ENCODE measurements around the gene MYRF. TPM values are rescaled to one million over a fixed set of nuclear protein-coding genes. Genes with fewer than 3 reads are reported as not detected.

The MYRF gene
- total RNA-seq, 1 donor from 2014 or later, result 4.7 TPM

DNA sequence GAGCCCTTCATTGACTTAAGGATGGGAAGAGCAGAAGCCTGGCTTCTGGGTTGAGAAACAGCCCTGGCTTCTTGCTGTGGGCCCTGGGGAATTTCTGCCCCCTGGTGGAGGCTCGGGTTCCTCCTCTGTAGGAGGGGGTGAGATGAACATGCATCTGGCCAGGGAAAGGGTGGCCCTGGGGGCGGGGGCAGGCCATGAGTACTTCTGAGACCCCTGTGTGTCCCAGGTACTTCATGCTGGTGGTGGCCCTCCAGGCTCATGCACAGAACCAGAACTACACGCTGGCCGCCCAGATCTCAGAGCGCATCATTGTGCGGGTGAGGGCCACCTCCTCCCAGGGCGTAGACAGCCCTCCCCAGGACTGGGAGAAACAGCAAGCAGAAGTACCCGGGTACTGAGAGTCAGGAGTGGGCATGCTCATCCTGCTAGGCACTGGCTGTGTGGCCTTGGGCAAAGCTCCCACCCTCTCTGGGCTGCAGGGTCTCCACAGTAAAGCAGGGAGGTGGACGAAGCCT is 24.2 kb downstream of the MYRF start:
- no peak for DNase-seq (ENCODE audit: low spot score)

DNA sequence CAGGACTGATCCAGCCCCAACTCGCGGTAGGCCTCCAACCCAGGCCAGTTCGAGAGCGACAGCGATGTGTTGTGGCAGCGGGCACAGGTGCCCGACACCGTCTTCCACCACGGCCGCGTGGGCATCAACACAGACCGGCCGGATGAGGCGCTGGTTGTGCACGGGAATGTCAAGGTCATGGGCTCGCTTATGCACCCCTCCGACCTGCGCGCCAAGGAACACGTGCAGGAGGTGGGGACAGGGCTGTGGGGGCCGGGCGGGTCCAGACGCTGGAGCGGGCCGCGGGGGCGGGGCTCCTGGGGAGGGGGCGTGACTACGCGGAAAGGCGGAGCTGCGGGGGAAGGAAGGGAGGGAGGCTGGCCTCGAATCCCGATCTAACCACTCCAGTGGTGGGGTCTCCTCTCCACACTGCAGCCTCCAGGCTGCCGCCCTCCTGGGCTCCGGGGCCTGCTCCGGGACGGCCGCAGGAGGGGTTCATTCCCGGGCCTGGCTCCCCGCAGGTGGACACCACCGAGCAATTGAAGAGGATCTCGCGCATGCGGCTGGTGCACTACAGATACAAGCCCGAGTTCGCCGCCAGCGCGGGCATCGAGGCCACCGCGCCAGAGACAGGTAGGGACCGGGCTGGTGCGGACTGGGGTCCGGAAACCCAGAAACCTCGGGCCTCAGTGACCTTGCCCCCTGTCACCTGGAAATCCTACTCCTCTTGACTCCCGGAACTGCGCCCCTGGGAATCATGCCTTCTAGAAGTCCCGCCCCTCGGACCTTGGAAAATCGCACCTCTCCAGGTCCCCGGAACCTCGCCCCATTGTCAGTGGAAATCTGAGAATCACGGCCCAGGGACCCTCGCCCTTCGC is 25.0 kb downstream of the MYRF start:
- no peak for DNase-seq (ENCODE audit: low spot score)

DNA sequence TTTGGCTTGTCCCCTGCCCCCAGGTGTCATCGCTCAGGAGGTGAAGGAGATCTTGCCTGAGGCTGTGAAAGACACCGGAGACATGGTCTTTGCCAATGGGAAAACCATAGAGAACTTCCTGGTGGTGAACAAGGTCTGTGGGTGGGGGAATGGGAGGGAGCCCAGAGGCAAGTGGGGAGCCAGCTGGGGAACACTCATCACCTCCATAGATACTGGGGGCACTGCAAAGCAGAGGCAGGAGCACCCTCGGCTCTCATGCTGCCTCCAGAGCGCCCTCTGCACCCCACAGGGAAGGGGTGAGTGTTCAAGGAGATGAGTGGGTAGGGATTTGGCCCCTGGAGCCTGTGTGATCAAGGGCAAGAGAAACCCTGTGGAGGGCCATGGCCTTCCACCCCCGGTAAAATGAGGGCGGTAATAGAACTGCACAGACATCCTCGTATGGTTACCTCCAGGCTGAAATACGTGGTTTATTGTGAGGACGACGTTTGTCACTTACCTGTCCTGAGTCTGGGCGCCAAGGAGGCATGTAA is 26.0 kb downstream of the MYRF start:
- DNase-seq (ENCODE audit: low spot score), result no peak

DNA sequence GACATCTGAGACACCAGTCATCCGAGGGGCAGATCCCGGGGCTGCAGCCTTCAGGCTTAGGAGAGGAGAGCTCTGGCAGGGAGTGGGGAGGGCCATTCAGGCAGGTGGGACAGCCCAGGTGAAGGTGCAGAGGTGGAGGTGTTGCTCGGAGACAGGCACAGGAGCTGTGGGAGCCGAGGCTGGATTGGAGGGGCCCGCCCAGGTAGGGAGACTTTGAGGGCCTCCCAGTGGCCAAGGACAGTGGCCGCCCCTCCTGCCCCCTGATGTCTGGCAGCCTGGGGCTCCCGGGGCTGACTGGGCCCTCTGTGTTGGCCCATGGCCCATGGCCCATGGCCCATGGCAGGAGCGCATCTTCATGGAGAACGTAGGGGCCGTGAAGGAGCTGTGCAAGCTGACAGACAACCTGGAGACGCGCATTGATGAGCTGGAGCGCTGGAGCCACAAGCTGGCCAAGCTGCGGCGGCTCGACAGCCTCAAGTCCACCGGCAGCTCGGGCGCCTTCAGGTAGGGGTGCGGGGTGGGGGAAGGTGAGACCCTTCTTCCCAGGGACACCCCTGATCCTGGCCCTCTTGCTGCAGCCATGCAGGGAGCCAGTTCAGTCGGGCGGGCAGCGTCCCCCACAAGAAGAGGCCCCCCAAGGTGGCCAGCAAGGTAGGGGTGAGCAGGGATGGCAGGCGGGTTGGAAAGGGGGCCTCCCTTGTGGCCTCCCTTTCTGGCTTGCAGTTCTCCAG is 26.6 kb downstream of the MYRF start:
- no peak for DNase-seq (ENCODE audit: low spot score)

DNA sequence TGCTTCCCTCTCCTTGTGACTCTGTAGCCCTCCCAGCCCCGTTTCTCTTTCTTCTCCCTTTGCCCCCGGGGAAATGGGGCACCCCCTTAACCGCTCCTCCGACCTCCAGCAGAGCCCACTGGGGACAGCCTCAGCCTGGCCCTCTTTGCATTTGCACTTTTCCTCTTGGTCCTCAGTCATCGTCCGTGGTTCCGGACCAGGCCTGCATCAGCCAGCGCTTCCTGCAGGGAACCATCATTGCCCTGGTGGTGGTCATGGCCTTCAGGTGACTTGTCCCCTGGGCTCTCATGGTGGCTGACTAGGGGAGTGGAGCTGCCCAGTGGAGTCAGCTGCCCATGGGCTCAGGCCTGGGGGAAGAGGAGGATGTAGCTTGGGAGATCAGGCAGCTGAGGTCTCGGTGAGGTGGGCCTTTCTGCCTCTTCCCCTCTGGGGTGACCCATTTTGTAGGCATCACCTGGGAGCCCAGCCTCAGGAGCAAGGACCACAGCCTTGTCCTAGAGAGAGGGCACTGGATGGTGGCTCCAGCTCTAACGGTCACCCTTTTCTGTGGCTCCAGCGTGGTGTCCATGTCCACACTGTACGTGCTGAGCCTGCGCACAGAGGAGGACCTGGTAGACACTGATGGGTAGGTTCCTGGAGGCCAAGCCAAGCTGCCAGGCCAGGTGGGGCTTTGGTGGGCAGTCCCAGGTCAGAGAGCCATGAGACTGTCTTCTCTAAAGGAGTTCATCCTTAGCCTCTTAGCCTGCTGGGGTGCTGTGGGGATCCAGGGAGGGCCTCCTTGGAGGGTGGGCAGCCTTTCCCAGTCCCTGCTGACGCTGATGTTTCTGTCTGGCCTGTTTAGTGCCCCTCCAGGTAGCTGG is 27.5 kb downstream of the MYRF start:
- DNase-seq (ENCODE audit: low spot score), result no peak

DNA sequence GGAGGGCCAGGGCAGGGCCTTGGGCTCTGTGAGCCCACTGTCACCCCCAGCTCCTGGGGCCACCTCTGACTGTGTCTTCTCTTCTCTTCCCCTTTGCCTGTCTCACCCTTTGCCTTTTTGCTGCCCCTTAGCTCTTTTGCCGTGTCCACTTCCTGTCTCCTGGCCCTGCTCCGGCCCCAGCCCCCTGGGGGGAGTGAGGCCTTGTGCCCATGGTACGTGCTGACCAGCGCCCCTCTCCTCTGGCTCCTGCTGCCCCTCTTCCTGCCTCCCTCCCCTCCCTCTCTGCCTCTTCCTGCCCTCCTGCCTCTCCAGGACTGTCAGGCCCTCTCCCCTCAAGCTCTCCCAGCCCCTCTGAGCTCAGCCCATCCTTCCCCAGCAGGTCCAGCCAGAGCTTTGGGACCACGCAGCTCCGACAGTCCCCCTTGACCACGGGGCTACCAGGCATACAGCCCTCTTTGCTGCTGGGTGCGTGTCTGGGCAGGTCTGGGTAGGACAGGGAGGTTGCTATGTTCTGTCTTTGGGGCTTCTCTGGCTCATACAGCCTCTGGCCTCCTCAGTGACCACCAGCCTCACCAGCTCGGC is 28.2 kb downstream of the MYRF start:
- DNase-seq (ENCODE audit: low spot score), result no peak

DNA sequence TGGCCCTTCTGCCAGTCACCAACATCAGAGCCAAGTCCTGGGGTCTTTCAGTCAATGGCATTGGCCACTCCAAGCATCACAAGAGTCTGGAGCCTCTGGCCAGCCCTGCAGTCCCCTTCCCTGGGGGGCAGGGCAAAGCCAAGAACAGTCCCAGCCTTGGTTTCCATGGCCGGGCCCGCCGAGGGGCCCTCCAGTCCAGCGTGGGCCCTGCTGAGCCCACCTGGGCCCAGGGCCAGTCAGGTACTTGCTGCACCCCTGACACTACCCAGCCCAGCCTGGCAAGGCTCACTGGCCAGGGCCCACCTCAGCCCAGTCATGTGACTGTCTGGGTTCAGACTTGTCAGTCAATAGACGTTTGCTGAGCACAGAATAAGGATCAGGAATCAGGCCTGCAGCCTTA is 29.1 kb downstream of the MYRF start:
- DNase-seq (ENCODE audit: low spot score), result no peak

DNA sequence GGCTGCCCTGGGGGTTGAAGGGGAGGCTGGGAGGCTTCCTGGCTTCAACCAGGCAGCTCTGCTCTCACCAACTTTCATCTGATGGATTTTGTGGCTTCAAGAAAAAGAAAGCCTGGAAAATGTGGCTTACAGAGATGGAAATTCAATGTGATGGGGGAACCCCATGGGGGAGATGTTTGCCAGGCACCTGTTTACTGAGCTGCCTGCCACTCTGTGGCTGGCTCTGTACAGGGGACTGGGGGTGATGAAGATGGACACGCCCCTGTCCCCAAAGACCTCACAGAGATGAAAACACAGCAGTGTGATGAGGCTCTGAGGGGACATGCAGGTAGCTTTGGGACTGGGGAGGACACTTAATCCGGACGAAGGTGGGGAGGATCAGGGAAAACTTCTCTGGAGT is 29.9 kb downstream of the MYRF start:
- no peak for DNase-seq (ENCODE audit: low spot score)

DNA sequence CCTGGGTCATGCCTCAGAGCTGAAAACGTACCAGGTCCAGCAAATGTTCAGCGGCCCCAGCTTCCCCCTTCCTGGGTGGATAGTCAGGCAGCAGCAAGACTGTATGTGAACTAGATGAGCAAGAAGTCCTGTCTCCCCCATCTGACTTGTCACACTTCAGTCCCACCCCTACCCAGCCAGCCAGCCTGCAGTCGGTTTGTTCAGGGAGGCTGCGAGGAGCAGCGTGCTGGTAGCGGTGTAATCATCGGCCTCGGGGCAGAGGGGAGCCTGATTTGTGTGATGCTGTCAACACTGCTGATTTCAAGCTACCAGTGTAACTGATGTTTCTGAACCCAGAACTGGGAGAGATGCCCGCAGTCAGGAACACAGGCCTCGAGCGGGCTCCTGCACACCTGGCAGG is 30.4 kb downstream of the MYRF start:
- no peak for DNase-seq (ENCODE audit: low spot score)

DNA sequence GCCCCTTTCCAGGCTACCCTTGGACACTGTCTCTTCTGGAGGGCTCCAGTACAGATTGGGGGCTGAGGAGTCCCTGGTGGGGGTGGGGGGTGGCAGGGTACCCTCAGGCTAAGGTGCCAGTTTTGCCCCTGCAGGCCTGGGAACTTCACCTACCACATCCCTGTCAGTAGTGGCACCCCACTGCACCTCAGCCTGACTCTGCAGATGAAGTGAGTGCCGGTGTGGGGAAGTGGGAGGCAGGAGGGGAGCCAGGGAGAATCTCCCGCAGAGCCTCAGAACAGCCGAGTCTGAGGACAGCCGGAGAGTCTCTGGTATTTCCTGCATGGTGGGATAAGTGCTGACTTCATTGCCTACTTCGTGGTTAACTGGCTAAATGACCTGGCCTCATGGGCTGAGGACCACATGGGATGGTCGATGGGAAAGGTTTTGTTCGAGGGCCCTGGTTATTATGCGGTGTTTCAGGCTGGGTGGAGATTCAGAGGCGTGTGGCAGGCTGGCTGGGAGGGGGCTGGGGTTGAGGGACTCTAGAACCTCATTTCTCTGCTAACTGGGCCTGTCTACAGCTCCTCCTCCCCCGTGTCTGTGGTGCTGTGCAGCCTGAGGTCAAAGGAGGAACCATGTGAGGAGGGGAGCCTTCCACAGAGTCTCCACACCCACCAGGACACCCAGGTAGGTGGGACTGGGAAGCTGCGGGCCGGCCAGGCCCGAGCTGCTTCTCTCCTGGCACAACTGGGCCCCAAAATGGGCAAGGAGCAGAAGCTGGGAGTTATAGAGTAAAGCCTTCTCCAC is 31.5 kb downstream of the MYRF start:
- DNase-seq (ENCODE audit: low spot score), result no peak

DNA sequence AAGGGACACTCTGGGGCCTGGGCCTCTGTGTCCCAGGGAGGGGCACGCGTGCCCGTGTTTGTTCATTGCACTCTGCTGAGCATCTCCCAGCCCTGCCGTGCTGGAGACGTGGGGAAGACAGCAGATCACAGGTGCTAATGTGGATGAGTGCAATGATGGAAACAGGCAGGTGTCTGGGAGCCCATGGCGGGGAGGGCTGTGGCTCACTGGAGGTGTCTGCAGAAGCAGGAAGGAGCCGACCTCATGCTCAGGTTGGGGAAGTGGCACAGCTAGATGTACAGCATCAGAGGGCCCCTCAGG is 32.0 kb downstream of the MYRF start:
- no peak for DNase-seq (ENCODE audit: low spot score)

DNA sequence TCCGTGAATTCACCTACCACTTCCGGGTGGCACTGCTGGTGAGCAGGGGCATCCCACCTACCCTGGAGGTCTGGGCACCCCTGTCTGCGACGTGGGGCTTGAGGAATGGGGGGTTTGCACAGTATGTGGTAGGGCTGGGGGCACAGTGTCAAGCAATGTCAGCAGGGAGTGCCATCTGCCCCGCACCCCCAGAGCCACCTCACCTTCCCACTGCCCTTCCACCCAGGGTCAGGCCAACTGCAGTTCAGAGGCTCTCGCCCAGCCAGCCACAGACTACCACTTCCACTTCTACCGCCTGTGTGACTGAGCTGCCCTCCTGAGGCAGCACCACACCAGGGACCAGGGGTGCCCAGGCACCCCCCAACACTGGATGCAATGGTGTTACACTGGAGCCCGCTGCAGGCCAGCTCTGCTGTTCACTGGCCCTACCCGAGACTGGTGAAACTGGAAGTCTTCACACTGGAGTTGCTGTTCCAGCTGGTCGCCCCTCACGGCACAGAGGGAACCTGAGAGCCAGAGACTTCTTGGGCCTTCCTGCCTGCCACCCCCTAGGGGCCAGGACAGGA is 33.5 kb downstream of the MYRF start:
- no peak for DNase-seq (ENCODE audit: low spot score)

DNA sequence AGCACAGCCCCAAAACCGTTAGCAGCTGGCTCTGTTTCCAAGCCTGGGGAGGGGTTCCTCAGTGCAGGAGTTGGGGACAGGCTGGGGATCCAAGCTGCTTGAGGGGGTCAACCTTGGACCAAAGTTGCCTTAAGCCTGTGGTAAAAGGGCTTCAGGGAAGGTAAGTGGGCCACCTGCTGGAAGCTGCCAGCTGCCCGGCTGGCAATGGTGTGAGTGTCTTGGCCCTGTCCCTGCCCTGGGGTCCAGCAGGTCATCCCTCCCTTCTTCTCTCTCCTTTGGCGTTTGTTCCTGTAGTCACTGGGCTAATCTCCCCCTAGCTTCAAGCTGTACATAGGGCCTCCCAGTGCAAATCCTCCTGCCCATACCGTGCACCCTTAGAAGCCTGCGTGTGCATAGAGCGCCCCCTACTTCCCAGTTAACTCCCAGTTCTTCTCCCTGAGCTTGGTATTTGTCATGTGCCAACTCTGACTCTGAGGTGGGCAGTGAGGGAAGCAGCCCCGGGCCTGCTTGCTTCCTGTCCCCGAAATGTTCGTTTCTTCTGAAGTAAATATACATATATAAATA is 35.6 kb downstream of the MYRF start:
- DNase-seq (ENCODE audit: low spot score), result no peak

DNA sequence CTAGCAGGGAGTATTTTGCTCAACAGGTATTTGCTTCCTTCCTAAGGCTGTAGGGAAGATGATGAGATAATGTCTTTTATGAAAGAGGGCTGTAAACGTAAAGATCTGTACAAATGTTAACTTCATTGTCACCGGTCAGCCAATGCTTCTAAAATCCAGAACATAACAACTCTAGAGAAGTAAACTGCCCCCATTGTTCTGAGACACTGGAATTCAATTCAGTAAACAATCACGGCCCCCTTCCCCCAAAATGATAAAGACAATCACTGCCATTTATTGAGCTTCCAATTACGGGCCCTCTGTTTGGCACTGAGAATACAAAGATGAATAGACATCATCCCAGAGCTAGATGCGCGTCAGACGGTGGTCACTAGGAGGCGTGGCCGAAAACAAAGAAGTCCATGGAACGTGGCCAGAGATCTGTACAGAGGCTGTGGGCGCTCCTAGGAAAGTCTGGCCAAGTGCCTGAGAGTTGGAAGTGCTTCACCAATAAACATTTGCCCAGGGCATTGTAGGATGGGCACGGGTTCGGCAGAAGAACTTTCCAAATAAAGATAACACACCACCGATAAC is 39.4 kb downstream of the MYRF start:
- peak; percentile 67 for DNase-seq (ENCODE audit: low spot score)

DNA sequence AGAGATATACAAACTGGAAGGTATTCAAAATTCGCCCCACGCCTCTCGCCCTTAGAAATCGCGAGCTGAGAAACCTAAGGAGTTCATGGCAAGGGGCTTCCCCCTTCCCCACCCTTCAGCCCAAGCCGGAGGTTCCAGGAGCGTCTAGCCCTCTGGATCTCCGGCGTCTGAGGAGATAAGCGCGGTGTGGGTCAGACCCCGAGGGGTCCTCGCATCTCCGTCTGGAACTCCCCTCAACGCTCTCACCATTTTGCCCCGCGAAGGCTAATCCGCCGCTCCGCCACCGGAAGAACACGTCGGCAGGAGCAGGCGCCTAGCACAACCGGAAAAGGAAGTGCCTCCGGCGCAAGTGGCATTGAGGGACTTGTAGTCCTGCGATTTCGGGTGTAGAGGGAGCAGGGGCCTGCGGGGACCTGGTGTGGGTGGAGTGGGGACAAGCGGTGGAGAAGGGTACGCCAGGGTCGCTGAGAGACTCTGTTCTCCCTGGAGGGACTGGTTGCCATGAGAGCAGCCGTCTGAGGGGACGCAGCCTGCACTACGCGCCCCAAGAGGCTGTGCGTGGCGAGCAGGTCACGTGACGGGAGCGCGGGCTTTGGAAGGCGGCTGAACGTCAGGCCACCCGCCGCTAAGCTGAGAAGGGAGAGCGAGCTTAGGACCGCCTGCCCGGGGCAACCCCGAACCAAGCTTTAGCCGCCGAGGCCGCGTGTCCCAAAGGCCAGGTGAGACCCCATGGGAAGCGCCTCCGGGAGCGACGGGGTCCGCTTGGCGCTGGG is 40.1 kb downstream of the MYRF start, which contains the start of the genes FEN1 and TMEM258:
TSS of gene FEN1 (plus strand) at position 602 of the 773 bp plus-strand sequence. CDS start 2,451 bp downstream, outside the sequence.
TSS of gene TMEM258 (minus strand) at position 290 of the 773 bp plus-strand sequence. CDS start at position 249, 41 bp downstream.
- peak; percentile 91 for DNase-seq (ENCODE audit: low spot score)

DNA sequence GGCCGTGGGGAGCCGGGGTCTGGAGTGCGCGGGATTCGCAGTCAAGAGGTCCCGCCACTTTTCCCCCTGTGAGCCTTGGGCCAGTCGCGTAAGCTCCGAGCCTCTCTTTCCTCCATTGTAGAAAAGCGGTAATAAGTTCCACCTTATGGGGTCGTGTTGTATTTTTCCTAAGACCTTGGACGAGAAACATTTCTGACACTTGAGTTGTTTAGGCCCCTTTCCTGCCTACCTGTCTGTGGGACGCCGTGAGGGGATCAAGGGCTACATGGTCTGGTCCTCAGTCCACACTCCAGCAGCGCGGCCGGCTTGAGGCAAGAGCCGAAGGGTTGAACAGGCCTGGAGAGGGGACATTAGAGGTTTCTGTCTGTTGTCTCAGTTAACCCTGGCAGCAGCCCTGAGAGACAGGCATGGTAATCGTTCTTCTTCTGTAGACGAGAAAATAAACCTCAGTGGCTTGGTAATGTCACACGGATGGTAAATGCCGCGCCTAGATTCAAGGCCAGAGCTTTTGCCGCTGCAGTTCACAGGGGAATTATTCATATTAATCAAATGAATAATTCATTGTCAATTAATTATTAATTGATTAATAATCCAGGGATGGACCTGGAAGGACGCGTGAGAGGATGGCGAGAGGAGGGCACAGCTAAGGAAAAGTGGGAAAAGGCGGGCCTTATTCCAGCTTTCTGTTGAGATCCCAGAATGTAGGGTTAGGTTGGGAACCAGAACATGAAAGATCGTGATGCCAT is 40.8 kb downstream of the MYRF start:
- no peak for DNase-seq (ENCODE audit: low spot score)

DNA sequence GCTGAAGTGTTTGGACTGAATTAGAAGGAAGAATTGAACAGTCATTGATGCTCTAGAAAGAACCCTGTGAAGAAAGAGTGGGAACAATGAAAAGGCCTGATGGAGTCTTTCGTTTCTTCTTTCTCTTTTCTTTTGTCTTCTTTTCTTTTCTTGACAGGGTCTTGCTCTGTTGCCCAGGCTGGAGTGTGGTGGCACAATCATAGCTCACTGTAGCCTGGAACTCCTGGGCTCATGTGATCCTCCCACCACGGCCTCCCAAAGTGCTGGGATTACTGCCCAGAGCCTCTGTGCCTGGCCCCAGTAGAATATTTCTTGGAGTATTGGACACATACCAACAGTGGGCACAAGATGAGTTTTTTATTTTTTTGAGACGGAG is 41.4 kb downstream of the MYRF start:
- DNase-seq (ENCODE audit: low spot score), result no peak

DNA sequence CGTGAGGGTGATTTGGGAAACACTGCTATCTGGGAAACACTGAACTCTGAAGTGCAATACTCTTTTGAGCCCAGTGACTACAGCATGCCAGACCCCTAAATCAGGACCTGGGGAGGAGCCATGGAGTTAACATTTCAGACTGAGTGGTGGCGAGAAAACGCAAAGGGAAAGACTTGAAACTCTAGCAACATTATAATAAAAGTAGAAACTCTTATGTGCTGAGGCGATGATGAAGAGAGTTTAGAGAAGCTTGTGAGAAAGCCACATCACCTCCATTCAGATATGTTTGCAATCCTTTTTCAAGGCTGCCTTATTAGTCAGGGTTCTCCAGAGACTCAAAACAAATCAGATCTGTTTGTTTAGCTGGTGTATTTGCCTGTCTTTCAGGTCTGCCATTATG is 42.1 kb downstream of the MYRF start:
- no peak for DNase-seq (ENCODE audit: low spot score)
